OCI-LY3 (cell line): ENCODE measurements around the gene DYRK1A.

Experiments used
- EZH2phosphoT487 ChIP-seq: fragments of 200-600 bp; shearing (Covaris generic); IDR thresholded peaks from 2 replicates; pipeline ENCODE4 v1.6.1; 2018; ENCODE audit warnings: antibody characterized with exemption, mixed run types, low read depth
- TF ChIP-seq, protein P1 (sequence below): fragments of 200-600, 300-600 bp; sonication (generic); IDR thresholded peaks from 2 replicates; pipeline ENCODE4 v1.5.1; 2014; ENCODE audit warnings: antibody characterized with exemption, low read length, low read depth

DNA sequence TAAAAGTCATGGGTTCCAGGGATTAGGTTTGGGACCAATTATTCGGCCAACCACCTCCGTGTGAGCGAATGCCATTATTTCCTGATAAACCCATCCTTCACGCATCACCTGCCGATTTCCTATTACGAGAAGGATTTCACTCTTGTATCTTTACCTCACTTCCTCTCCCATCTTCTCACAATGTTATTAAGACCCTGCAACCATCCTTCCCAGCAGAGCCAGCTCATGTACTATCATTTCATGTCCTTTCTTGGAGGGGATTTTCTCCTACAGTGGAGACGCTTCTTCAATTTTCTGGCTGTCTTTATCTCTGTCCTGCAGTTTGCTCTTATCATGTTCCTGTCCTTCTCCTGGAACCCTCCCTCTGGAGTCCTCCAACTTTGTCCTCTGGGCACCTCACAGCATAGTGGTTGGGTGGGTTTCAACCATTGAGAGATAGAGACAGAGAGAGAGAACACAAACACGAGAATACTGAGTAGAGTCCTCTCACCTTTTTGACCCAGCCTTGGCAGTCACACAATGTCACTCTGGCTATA lies 192.2 kb downstream of the DYRK1A start:
- TF ChIP-seq, protein P1, sequence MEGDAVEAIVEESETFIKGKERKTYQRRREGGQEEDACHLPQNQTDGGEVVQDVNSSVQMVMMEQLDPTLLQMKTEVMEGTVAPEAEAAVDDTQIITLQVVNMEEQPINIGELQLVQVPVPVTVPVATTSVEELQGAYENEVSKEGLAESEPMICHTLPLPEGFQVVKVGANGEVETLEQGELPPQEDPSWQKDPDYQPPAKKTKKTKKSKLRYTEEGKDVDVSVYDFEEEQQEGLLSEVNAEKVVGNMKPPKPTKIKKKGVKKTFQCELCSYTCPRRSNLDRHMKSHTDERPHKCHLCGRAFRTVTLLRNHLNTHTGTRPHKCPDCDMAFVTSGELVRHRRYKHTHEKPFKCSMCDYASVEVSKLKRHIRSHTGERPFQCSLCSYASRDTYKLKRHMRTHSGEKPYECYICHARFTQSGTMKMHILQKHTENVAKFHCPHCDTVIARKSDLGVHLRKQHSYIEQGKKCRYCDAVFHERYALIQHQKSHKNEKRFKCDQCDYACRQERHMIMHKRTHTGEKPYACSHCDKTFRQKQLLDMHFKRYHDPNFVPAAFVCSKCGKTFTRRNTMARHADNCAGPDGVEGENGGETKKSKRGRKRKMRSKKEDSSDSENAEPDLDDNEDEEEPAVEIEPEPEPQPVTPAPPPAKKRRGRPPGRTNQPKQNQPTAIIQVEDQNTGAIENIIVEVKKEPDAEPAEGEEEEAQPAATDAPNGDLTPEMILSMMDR, result no peak
- TF ChIP-seq EZH2phosphoT487, result no peak
